Measurements from ENCODE around the gene MCF2L. TPM values are rescaled to one million over a fixed set of nuclear protein-coding genes. Genes with fewer than 3 reads are reported as not detected.

The MCF2L gene
- total RNA-seq, 1 donor, result 8.0 TPM

DNA sequence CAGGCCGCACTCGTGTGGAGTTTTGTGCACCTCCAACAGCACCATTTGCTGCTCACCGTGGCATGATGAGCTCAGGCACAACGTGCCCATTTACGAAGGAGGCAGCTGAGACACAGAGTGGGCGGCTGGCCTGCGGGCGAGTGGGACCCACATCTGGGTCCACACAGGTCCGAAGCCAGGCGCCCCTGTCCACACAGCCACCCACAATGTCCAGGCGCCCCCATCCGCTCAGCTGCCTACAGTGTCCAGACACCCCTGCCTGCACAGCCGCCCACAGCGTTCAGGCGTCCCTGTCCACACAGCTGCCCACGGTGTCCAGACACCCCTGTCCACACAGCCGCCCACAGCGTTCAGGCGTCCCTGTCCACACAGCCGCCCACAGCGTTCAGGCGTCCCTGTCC, 94.1 kb downstream of the MCF2L start:
- no peak for DNase-seq (ENCODE audit: low read depth)
- no peak overlapping the region for H3K4me3 ChIP-seq (ENCODE audit: low read depth, low read length)
- TF ChIP-seq, protein P1, sequence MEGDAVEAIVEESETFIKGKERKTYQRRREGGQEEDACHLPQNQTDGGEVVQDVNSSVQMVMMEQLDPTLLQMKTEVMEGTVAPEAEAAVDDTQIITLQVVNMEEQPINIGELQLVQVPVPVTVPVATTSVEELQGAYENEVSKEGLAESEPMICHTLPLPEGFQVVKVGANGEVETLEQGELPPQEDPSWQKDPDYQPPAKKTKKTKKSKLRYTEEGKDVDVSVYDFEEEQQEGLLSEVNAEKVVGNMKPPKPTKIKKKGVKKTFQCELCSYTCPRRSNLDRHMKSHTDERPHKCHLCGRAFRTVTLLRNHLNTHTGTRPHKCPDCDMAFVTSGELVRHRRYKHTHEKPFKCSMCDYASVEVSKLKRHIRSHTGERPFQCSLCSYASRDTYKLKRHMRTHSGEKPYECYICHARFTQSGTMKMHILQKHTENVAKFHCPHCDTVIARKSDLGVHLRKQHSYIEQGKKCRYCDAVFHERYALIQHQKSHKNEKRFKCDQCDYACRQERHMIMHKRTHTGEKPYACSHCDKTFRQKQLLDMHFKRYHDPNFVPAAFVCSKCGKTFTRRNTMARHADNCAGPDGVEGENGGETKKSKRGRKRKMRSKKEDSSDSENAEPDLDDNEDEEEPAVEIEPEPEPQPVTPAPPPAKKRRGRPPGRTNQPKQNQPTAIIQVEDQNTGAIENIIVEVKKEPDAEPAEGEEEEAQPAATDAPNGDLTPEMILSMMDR (IDR thresholded peaks at IDR 0.05; ENCODE audit: insufficient read depth, low read length), result no peak

- TF ChIP-seq, protein P1 (IDR thresholded peaks at IDR 0.05; ENCODE audit: insufficient read depth, low read length), result no peak
- no peak for DNase-seq (ENCODE audit: low read depth)
- peak overlapping the region; percentile 52 for H3K4me3 ChIP-seq (ENCODE audit: low read depth, low read length)
Observed at GRCh38 chr13:113064000-113064533, 95.1 kb downstream of the MCF2L start.

GRCh38 chr13:113064534-113065405, 95.8 kb downstream of the MCF2L start:
- TF ChIP-seq, protein P1 (IDR thresholded peaks at IDR 0.05; ENCODE audit: insufficient read depth, low read length), result no peak
- peak; percentile 92 for DNase-seq (ENCODE audit: low read depth)

GRCh38 chr13:113065406-113066141, 96.6 kb downstream of the MCF2L start:
- TF ChIP-seq, protein P1 (IDR thresholded peaks at IDR 0.05; ENCODE audit: insufficient read depth, low read length), result no peak
- H3K4me3 ChIP-seq (ENCODE audit: low read depth, low read length), result peak overlapping the region; percentile 13
- peak; percentile 54 for DNase-seq (ENCODE audit: low read depth)

More at GRCh38 chr13:113064534-113065405, 95.8 kb downstream of the MCF2L start:
- peak overlapping the region; percentile 52 for H3K4me3 ChIP-seq (ENCODE audit: low read depth, low read length)

DNA sequence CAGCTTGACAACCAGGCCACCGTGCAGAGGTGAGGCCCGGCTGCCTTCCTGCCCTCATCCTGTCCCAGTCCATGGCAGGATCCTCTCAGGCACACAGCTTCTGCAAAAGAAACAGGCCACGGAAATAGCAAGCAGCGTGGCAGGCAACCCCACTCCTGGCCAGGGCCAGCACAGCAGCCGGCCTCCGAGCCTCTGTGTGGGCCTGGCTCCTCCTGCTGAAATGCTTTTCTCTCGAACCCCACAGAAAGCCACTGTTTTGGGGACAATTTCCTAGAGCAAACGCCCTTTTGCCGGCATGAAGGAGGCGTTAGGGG, 97.1 kb downstream of the MCF2L start:
- H3K4me3 ChIP-seq (ENCODE audit: low read depth, low read length), result no peak overlapping the region
- TF ChIP-seq, protein P1 (IDR thresholded peaks at IDR 0.05; ENCODE audit: insufficient read depth, low read length), result no peak
- no peak for DNase-seq (ENCODE audit: low read depth)

- no peak for DNase-seq (ENCODE audit: low read depth)
- TF ChIP-seq, protein P1 (IDR thresholded peaks at IDR 0.05; ENCODE audit: insufficient read depth, low read length), result no peak
- no peak overlapping the region for H3K4me3 ChIP-seq (ENCODE audit: low read depth, low read length)
Observed at GRCh38 chr13:113066746-113067145, 97.7 kb downstream of the MCF2L start.
